ENCODE measurements around the gene CRIM1.
A peak's percentile ranks its signal among the peaks of the same experiment; 100 is the strongest.

The CRIM1 gene

DNA sequence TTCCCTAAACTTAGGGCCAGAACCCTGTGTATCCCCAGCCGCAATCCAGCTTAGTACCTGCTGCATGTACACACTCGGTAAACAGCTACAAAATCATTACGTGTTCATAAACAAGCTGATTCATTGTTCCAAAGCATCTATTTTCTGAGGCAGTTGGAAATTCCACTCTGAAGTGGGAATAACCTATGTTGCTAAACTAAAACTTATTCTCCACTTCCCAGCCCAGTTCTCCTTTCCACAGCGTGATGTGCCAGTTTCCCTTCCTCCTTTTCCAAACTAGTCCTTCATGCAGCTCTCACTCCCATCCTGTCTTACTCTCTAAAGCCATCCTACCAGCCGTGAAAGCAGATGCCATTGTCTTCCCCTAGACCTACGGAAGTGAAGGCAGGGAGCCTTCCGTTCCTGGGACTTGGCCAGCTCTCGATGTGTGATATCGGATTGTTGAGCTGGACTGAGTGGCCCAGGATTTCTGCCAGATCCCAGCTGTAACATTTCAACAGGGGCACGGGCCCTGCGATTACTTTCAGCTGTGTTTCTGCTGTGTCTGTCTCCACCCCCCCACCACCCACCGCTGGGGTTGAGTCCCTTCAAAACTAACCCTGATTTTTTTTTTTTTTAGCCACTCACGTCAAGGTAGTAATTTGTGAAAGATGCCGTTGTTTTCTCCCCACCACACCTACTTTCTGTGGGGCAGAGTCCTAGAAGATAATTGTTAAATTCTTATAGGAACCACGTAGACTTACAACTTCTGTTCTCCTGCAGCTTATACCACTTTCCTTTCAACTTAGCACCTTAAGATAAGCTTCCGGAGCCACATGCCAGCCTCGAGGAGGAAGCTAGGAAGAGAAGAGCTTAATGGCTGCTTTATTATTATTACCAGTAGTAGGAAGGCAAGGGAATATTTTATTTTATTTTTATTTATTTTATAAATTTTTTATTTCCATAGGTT is 100.9 kb downstream of the CRIM1 start:
- 87% methylated on average over 12 of the region's 17 CpGs for WGBS
- Histone ChIP-seq H3K36me3 (ENCODE audit: insufficient read depth, low read length) (peaks cover 6% of the 10 kb centered on the region), H3K27me3 (ENCODE audit: insufficient read depth, low read length) (no peaks in the 10 kb centered on the region), H3K27ac (ENCODE audit: low read depth, low read length) (peak overlapping the region; percentile 19; the same call in 1 of the 2 replicates), H3K4me1 (ENCODE audit: insufficient read depth, low read length) (peaks cover 76% of the 10 kb centered on the region), H3K9ac (ENCODE audit: low read depth, low read length) (no peak overlapping the region), H3K4me3 (ENCODE audit: low read length) (no peak overlapping the region), H3K9me3 (ENCODE audit: insufficient read depth, low read depth, low read length) (no peaks in the 10 kb centered on the region)

- H3K27ac ChIP-seq (ENCODE audit: low read depth, low read length) = peak overlapping the region; percentile 9; the same call in 1 of the 2 replicates
- H3K4me1 ChIP-seq (ENCODE audit: insufficient read depth, low read length) = peaks cover 82% of the 10 kb centered on the region
- no peaks in the 10 kb centered on the region; the same call in 1 of the 2 replicates for H3K36me3 ChIP-seq (ENCODE audit: insufficient read depth, low read length)
- WGBS = 83% methylated on average over 5 of the region's 5 CpGs
- H3K9me3 ChIP-seq (ENCODE audit: insufficient read depth, low read depth, low read length) = no peaks in the 10 kb centered on the region
- no peaks in the 10 kb centered on the region for H3K27me3 ChIP-seq (ENCODE audit: insufficient read depth, low read length)
- H3K4me3 ChIP-seq (ENCODE audit: low read length) = no peak overlapping the region
- H3K9ac ChIP-seq (ENCODE audit: low read depth, low read length) = no peak overlapping the region
Observed at GRCh38 chr2:36458106-36458505, 102.5 kb downstream of the CRIM1 start.

DNA sequence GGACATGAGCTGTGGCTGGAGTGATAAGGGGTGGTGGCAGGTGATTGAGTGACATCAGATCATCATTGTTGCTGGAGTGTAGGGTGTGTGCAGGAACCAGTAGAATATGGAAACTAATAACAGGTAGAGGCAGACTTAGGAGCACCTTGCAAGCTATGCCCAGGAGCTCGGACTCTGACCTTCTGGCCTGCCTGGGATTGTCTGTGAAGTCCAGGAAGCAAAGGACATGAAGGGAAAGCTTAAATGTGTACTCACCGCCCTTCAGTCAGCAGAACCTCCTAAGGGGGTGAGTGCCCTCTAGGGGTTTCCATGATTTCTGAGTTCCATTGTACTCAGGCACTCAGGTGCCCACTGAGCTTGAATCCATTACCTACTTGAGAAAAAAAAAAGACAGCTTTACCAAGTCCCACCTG is 104.2 kb downstream of the CRIM1 start:
- Histone ChIP-seq H3K27me3 (ENCODE audit: insufficient read depth, low read length) (no peaks in the 10 kb centered on the region), H3K27ac (ENCODE audit: low read depth, low read length) (peak overlapping the region; percentile 91), H3K9ac (ENCODE audit: low read depth, low read length) (peak overlapping the region; percentile 6; the same call in 1 of the 2 replicates), H3K36me3 (ENCODE audit: insufficient read depth, low read length) (peaks cover 12% of the 10 kb centered on the region), H3K4me3 (ENCODE audit: low read length) (no peak overlapping the region), H3K4me1 (ENCODE audit: insufficient read depth, low read length) (peaks cover 86% of the 10 kb centered on the region), H3K9me3 (ENCODE audit: insufficient read depth, low read depth, low read length) (no peaks in the 10 kb centered on the region)
- WGBS = 44% methylated on average over 2 of the region's 2 CpGs

DNA sequence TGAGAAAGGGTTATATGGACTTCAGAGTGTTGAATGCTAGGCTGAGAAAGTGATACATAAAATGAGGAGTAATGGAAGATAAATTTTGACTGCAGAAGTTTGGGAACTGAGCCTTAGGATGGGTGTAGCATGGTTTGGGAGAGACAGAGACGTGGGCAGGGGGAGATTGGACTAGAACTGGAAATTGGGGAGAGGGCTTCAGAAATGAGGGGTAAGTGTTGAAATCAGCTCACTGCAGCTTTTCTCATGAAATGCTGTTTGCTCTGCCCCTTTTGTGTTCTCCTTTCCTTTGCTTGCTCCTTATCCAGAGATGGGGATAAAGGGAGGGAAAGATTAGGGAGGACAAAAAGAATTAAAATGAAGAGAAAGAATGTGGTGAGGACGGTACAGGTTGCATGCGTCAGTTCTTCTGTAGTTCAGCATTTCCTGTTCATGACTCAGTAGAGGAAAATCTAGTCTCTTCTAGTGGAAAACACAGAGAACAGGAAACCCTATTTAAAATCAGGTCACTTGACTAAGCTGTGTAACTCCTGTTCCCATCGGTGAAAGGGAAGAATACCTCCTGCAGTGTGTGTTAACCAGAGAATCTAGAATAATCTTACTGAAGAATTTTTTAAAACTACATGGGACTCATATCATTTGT is 105.6 kb downstream of the CRIM1 start:
- Histone ChIP-seq H3K4me1 (ENCODE audit: insufficient read depth, low read length) (peaks cover 77% of the 10 kb centered on the region), H3K4me3 (ENCODE audit: low read length) (peak overlapping the region; percentile 1; the same call in 1 of the 2 replicates), H3K36me3 (ENCODE audit: insufficient read depth, low read length) (peaks cover 24% of the 10 kb centered on the region), H3K27me3 (ENCODE audit: insufficient read depth, low read length) (no peaks in the 10 kb centered on the region), H3K9ac (ENCODE audit: low read depth, low read length) (peak overlapping the region; percentile 71; the same call in 1 of the 2 replicates), H3K27ac (ENCODE audit: low read depth, low read length) (peak overlapping the region; percentile 91), H3K9me3 (ENCODE audit: insufficient read depth, low read depth, low read length) (no peaks in the 10 kb centered on the region)
- WGBS = 26% methylated on average over 4 of the region's 4 CpGs

- Histone ChIP-seq H3K9me3 (ENCODE audit: insufficient read depth, low read depth, low read length) (no peaks in the 10 kb centered on the region), H3K27me3 (ENCODE audit: insufficient read depth, low read length) (no peaks in the 10 kb centered on the region), H3K4me3 (ENCODE audit: low read length) (no peak overlapping the region), H3K27ac (ENCODE audit: low read depth, low read length) (peak overlapping the region; percentile 91), H3K4me1 (ENCODE audit: insufficient read depth, low read length) (peaks cover 67% of the 10 kb centered on the region), H3K9ac (ENCODE audit: low read depth, low read length) (no peak overlapping the region; the same call in 1 of the 2 replicates), H3K36me3 (ENCODE audit: insufficient read depth, low read length) (peaks cover 36% of the 10 kb centered on the region)
- WGBS = 87% methylated on average over 6 of the region's 6 CpGs
Observed at GRCh38 chr2:36462311-36462935, 106.8 kb downstream of the CRIM1 start.

DNA sequence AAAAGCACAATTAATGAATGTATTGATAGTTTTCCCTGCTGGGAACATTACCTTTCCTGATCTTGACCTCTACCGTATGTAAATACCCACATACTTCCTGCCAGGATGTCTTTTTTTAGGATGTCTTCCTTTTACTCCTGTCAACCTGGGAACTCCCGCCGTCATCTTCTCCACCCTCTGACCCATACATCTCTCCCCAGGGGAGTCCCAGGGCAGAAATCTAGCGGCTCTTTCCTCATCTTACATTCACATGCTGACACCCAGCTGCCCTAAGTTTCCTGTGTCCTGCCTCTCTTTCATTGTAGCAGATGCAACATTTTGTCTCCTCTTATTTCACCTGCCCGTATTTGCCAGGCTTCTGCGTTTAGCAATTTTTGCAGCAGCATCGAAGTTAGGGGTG is 107.8 kb downstream of the CRIM1 start:
- Histone ChIP-seq H3K27ac (ENCODE audit: low read depth, low read length) (peak overlapping the region; percentile 28; the same call in 1 of the 2 replicates), H3K27me3 (ENCODE audit: insufficient read depth, low read length) (no peaks in the 10 kb centered on the region), H3K36me3 (ENCODE audit: insufficient read depth, low read length) (peaks cover 45% of the 10 kb centered on the region), H3K4me3 (ENCODE audit: low read length) (no peak overlapping the region), H3K4me1 (ENCODE audit: insufficient read depth, low read length) (peaks cover 59% of the 10 kb centered on the region), H3K9me3 (ENCODE audit: insufficient read depth, low read depth, low read length) (no peaks in the 10 kb centered on the region), H3K9ac (ENCODE audit: low read depth, low read length) (no peak overlapping the region)
- 62% methylated on average over 7 of the region's 7 CpGs for WGBS

DNA sequence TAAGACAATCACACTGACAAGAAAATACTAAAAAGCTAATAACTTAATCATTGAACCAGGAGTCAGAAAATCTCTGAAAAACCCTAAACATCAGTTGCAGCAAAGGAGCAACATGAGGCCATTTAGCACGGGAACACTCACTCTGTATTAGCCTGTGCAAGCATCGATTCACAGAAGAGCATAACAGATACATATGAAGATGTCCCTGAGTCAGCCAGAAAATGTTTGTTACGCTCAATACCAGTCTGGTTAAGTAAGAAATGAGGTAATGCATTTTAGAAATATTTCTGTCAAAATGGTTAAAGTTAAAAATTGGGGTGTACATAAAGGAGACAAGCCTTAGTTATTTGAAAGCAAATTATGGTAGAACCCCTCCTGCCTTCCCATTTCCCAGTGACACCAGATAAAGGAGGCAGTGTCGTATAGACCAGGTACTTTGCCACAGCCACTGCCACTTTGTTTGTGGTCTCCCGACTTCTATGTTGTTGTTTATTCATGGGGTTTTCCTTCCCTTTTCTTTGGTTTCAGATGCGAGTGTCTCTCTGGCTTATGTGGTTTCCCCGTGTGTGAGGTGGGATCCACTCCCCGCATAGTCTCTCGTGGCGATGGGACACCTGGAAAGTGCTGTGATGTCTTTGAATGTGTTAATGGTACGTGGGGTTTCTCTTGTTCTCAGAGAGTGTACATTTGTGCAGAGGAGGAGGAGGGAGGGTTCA is 108.6 kb downstream of the CRIM1 start:
- no peak overlapping the region; the same call in 1 of the 2 replicates for H3K9ac ChIP-seq (ENCODE audit: low read depth, low read length)
- peaks cover 51% of the 10 kb centered on the region for H3K36me3 ChIP-seq (ENCODE audit: insufficient read depth, low read length)
- H3K27me3 ChIP-seq (ENCODE audit: insufficient read depth, low read length) = no peaks in the 10 kb centered on the region
- H3K4me3 ChIP-seq (ENCODE audit: low read length) = no peak overlapping the region
- 93% methylated on average over 11 of the region's 11 CpGs for WGBS
- H3K4me1 ChIP-seq (ENCODE audit: insufficient read depth, low read length) = peaks cover 59% of the 10 kb centered on the region
- no peaks in the 10 kb centered on the region for H3K9me3 ChIP-seq (ENCODE audit: insufficient read depth, low read depth, low read length)
- H3K27ac ChIP-seq (ENCODE audit: low read depth, low read length) = no peak overlapping the region; the same call in 1 of the 2 replicates

DNA sequence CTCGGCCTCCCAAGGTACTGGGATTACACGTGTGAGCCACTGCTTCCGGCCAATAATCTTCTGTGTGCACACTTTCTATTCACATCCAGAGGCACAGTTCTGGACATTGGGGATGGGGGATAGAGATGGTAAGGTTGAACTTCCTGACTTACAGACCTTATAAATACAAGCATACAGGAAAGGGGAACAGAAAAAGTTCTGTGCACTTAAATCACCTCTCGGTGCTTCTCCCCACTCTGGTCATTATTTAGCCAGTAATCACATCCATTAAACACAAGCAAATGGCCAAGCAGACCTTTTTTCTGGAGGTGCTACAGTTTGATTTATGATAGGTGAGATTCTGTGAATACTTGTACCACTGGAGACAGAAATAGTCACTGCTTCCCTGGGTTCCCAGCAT is 110.6 kb downstream of the CRIM1 start:
- peaks cover 49% of the 10 kb centered on the region for H3K4me1 ChIP-seq (ENCODE audit: insufficient read depth, low read length)
- H3K27ac ChIP-seq (ENCODE audit: low read depth, low read length) = no peak overlapping the region
- no peaks in the 10 kb centered on the region for H3K9me3 ChIP-seq (ENCODE audit: insufficient read depth, low read depth, low read length)
- no peak overlapping the region for H3K4me3 ChIP-seq (ENCODE audit: low read length)
- WGBS = 98% methylated on average over 4 of the region's 4 CpGs
- peaks cover 65% of the 10 kb centered on the region for H3K36me3 ChIP-seq (ENCODE audit: insufficient read depth, low read length)
- no peaks in the 10 kb centered on the region for H3K27me3 ChIP-seq (ENCODE audit: insufficient read depth, low read length)
- H3K9ac ChIP-seq (ENCODE audit: low read depth, low read length) = no peak overlapping the region

DNA sequence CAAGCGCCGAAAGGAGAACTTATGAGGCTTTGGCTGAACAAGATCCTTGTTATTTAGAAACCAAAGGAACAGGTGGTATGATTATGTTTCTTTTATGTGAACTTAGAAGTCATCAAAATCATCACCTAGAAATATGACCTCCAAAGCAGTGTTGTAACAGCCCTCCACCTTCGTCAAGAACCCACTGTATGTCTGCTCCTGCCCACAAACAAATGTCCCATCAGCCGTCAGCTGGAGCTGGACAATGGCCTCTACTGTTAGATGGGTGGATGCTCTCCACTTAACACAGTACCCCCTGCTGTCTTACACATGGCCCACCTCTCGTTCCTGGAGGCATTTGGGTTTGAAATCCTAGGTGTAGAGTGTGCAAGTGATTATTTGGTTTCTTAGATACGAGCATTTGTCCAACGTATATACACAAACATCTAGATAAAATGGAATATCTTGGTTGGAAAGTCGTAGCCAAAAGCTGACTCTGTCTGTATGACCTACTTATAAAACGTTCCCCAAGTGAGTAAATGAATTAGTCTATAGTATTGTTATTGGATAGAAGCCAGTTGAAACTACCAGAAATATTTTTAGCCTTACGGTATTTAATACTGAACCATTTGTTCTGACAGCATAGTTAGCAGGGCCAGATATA is 113.0 kb downstream of the CRIM1 start:
- H3K36me3 ChIP-seq (ENCODE audit: insufficient read depth, low read length) = peaks cover 89% of the 10 kb centered on the region
- no peak overlapping the region for H3K4me3 ChIP-seq (ENCODE audit: low read length)
- peaks cover 6% of the 10 kb centered on the region; the same call in 1 of the 2 replicates for H3K9me3 ChIP-seq (ENCODE audit: insufficient read depth, low read depth, low read length)
- H3K4me1 ChIP-seq (ENCODE audit: insufficient read depth, low read length) = peaks cover 25% of the 10 kb centered on the region
- H3K9ac ChIP-seq (ENCODE audit: low read depth, low read length) = no peak overlapping the region
- WGBS = 98% methylated on average over 9 of the region's 10 CpGs
- no peak overlapping the region for H3K27ac ChIP-seq (ENCODE audit: low read depth, low read length)
- no peaks in the 10 kb centered on the region for H3K27me3 ChIP-seq (ENCODE audit: insufficient read depth, low read length)

DNA sequence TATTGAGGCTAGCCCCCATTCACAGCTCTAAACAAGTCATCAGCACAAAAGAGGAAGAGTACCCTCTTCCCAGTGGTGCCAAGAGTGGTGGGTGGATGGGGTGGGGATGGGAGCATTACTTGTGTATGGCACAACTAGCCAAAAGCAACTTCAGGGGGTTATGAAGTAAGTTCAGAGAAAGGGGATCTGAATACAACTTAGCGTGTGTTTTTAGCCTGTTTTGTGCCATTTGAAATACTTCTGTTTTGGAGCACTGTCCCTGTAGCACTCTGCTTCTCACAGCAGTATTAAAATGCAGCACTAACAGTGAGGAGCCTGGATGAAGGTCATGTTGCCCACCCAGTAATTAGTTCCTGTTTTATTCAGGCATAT is 113.5 kb downstream of the CRIM1 start:
- H3K4me3 ChIP-seq (ENCODE audit: low read length) = no peak overlapping the region
- H3K9ac ChIP-seq (ENCODE audit: low read depth, low read length) = no peak overlapping the region
- peaks cover 20% of the 10 kb centered on the region; the same call in 1 of the 2 replicates for H3K4me1 ChIP-seq (ENCODE audit: insufficient read depth, low read length)
- H3K27me3 ChIP-seq (ENCODE audit: insufficient read depth, low read length) = no peaks in the 10 kb centered on the region
- 96% methylated on average over 1 of the region's 1 CpG for WGBS
- H3K9me3 ChIP-seq (ENCODE audit: insufficient read depth, low read depth, low read length) = peaks cover 11% of the 10 kb centered on the region; the same call in 1 of the 2 replicates
- H3K36me3 ChIP-seq (ENCODE audit: insufficient read depth, low read length) = peaks cover 84% of the 10 kb centered on the region
- H3K27ac ChIP-seq (ENCODE audit: low read depth, low read length) = no peak overlapping the region

Measured in HUES64 (cell line).